GM19099 (cell line): ENCODE data around the gene ZBTB7A.

Experiments used
- POLR2A ChIP-seq: IDR thresholded peaks from 3 replicates; pipeline ENCODE4 v1.6.1; 2011; ENCODE audit warnings: low read depth; ENCODE audit not compliant: insufficient read length; ENCODE audit errors: extremely low read depth

Gene ZBTB7A

DNA sequence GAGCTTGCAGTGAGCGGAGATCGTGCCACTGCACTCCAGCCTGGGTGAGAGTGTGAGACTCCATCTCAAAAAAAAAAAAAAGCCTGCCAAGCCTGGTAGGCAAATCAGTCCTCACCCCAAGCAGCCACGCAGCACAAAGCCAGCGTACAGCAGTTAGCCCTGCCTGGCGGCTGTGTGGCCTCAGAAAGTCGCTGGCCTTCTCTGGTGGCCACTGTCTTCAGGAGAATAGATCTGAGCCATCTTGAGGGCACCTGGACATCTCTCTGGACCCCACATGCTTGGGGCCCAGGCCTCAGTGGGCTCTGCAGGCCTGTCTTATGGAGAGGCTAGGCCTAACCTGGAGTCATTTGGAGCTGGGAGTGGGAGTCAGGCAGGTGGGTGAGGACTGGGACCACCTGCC lies 36.1 kb downstream of the ZBTB7A start:
- TF ChIP-seq POLR2A, result no peak

DNA sequence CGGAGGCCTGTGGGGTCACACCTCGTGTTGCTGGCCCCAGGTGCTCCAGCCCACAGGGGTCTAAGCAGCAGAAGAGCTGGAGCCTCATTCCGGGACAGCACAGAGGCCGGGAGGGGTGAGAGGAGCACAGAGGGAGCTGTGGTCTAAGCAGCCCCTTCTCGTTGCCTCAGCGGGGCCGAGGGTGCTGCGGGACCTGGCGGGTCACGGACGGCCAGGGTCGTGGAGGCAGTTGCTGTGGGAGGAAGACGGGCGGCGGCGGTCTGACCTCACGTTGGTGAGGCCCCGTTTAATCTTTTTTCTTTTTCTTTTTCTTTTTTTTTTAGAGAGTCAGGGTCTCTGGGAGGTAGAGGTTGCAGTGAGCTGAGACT lies 37.5 kb downstream of the ZBTB7A start:
- TF ChIP-seq POLR2A, result no peak

DNA sequence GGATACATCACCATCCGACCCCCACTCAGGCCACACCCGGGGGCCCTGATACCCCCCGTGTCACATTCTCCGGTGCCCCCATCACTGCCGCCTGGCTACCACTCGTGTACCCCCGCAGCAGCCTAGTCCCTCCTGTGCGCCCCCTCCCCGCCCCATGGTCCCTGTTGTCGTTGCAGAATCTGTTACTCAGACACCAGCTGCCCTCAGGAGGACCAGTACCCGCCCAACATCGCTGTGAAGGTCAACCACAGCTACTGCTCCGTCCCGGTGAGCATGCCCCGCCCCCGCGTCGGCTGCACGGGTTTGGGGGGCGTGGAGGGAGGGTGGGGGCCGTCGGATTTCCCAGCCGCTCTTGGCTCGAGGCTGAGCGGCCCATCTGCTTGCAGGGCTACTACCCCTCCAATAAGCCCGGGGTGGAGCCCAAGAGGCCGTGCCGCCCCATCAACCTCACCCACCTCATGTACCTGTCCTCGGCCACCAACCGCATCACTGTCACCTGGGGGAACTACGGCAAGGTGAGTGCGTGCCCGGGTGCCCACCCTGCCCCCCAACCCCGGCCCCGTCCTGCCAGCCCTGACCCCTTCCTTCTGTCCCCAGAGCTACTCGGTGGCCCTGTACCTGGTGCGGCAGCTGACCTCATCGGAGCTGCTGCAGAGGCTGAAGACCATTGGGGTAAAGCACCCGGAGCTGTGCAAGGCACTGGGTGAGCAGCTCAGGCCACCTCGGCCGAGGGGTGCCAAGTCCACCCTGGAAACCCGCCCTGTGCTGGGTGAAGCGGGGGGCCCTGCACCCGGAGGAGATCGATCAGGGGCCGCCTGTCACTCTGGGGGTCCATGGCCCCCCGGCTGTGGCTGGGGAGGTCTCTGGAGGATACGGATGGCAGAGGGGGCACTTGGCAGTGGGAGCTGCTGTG lies 38.1 kb downstream of the ZBTB7A start:
- no peak for TF ChIP-seq POLR2A

DNA sequence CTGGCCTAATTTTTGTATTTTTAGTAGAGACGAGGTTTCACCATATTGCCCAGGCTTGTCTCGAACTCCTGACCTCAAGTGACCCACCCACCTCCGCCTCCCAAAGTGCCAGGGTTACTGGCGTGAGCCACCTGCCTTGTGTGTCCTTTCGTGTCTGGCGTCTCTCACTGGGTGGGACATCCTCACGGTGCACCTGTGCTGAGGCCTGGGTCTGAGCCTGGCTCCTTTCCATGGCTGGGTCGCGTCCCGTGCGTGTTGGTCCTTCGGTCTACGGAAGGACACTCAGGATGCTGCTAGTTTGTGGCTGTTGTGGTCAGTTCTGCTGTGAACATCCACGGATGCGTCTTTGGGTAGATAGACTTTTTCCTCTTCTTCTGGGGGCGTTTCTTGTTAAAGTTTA lies 39.6 kb downstream of the ZBTB7A start:
- no peak for TF ChIP-seq POLR2A

DNA sequence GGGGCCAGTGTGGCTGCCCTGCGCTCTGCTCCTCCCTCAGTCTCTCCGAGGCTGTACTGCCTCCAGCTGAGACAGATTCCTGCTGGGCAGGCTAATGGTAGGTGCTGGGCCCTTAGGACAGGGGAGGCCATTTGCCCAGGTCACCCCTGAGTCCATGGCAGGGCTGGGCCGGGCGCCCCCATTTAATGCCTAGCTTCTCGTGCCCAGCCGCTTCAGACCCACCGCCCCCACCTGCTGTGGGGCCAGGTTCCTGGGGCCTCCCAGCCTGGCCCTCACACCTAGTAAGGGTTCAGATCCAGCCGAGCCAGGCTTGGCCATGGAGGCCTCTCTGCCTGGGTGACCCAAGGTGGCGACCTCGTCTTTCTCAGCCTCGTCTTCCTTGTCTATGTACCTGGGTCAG lies 41.4 kb downstream of the ZBTB7A start:
- TF ChIP-seq POLR2A, result no peak

DNA sequence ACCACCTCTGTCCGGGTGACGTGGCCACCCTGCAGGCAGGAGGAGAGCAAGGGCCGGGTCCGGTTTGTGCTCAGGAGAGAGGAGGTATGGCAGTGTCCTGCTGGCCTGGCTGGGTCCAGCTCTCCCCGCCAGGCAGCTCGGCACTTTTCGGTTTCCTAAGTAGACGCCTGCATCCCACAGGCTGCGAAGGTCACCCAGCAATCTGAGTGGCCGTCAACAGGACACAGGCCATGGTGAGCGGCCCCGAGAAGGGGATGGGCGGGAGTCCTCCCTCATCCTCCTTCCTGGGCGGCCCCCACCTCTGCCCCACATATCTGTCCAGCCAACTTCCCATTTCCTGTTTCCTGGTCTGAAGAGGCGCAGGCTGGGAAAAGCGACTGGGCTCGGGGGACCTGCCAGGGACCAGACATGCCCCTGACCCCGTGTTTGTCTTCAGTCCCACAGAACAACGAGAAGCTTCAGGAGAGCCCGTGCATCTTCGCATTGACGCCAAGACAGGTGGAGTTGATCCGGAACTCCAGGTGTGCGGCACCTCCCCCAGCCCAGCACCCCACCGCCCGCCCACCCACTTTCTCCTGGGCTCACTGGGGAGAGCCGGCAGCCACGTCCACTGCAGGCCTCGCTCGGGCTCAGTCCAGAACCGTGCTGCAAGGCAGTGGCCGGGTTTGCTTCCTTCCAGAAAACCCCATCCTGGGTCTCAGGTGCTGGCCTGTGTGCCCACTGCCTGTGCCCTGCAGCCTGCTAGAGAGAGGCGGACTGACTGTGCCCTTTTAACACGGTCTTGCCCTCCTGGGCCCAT lies 42.9 kb downstream of the ZBTB7A start:
- no peak for TF ChIP-seq POLR2A

DNA sequence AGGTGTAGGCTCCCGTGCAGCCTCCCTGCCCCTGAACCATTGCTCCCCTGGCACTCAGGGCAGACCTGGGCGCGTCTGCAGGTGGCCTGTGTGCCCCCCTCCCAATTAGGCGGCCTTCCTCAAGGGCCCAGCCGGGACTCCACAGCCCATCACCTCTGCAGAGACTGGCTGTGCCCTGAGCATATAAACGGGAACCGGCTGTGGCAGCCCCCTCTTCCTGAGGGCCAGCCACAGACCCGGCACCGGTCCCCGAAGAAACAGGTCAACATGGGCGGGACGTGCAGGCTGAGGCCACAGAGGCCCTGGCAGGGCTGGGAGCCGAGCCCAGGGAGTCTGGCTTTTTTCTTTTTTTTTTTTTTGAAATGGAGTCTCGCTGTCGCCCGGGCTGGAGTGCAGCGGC lies 47.1 kb downstream of the ZBTB7A start:
- TF ChIP-seq POLR2A, result no peak

DNA sequence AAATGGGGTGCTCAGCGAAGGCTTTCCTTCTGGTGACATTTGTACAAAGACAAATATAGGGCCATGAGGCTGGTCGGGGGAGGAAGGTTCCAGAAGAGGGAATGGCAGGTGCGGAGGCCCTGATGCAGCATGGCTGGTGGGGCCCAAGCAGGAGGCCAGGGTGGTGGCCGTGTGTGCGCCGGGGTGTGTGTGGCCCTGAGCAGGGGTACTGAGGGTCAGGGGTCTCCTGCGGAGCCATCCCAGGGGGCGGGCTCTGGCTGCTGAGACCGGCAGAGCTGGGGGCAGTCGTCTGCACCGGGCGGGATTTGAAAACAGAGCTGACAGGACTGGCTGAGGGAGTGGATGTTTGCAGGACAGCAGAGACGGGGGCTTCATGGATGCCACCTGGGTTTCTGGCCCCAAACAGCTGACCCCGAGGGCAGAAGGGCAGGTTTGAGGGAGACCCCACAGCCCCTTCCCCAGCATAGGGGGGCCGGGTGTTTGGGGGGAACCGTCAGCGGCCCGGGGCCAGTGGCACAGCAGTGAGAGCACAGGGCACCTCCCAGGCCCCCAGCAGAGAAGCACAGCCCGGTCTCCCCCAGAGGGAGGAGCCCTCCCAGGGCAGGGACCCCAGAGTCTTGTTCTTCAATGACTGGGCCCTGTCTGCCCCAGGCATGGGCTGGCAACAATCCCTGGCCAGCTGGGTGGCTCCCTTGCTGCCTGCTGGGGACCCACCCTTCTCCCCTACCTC lies 47.8 kb downstream of the ZBTB7A start:
- no peak for TF ChIP-seq POLR2A

DNA sequence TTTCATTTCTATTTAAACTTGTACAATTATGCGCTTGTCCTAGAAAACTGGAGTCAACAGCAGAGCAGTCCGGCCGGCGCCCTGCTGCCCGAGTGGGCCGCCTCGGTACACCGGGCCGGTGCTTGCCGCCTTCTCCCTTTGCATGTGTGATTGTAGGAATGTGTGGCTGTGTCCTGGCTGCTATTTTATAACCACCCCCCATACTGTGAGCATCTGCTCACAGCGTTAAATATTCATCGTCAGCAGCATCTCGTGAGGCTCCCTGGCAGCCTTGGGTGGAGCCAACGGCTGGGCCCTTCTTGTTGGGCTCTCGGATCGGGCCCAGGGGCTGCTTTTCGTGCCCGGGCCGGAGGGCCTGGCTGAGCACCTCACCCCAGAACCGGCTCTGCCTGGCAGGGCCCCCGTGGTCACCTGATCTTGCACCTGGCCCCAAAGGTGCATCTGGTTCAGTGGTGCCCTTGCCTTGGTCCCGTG lies 48.5 kb downstream of the ZBTB7A start:
- TF ChIP-seq POLR2A, result no peak

DNA sequence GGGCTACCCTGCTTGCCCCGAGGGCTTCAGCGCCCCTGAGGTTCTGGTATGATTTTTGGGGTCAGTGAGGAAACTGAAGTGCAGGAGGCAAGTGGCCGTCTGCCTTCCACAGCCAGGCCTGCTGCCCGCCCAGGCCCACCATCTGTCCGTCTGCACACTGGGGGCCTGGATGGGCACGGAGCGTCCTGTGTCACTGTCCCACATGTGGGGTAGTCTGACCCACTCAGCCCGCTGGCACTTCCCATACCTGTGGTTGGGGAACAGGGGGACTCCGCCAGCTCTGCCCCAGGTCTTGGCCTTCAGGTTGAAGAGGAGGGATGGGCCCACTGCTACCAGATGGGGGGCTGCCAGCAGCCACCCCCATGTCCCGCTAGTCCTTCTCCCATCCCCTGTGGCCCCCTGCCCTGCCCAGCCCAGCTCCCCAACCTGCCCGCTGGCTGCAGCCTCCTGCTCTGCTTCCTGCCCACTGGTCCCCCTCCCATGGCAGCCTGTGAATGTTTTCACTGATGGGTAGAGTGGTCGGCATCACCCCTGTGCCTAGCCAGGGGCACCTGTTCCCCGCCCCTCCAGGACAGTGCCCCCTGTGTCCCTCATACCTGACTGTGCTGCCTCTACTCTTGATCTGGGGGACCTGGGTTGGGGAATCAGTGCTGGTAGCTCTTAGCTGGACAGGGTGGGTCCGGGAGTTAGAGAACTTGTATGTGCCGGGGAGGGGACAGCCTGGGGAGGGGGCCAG lies 49.6 kb downstream of the ZBTB7A start:
- no peak for TF ChIP-seq POLR2A

DNA sequence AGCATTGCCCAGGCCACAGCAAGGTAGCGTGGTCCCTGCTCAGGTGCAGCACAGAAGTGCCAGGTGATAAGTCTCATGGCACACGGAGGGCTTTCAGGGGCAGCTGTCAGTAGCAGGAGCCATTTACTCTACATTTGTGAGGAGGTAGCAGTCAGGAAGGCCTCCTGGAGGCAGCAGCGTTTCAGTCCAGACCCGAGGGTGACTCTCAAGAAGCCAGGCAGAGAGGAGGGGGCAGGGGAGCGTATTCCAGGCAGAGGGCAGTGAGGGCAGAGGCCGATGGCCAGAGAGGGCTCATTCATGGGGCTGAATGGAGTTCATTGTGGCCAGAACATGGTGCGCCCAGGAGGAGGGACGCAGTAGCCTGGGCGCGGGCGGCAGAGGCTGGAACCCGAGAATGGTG lies 50.2 kb downstream of the ZBTB7A start:
- no peak for TF ChIP-seq POLR2A

DNA sequence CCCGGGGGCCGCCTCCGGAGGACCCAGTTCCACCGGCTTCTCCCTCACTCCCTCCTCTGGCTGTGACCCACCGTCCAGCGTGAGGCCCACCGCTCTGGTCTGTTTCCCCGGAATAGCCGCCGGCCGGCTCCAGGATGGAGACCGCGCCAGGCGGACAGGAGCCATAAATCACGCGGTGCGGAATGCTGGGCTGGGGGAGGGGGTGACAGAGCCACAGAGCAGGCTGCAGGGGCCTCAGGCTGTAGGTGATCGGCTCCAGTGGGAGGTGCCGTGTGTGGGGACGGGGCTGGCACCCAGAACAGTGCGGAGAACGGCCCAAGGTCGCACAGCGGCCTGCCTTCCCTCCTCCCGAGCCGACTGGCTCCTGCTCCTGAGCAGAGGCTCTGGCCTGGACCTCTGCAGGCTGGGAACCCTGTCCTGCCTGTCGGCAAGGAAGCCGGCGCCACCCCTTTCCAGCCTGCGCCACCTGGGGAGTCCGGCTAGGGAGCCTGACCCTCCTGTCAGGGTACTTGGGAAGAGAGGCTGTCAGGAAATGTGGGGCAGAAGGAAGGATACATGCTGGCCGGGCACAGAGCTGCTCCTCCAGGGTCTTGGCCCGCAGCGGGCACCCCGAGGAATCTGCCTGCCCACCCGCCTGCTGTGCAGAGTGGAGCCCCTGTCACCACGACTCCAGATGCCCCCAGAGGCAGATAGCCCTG lies 50.8 kb downstream of the ZBTB7A start:
- no peak for TF ChIP-seq POLR2A

DNA sequence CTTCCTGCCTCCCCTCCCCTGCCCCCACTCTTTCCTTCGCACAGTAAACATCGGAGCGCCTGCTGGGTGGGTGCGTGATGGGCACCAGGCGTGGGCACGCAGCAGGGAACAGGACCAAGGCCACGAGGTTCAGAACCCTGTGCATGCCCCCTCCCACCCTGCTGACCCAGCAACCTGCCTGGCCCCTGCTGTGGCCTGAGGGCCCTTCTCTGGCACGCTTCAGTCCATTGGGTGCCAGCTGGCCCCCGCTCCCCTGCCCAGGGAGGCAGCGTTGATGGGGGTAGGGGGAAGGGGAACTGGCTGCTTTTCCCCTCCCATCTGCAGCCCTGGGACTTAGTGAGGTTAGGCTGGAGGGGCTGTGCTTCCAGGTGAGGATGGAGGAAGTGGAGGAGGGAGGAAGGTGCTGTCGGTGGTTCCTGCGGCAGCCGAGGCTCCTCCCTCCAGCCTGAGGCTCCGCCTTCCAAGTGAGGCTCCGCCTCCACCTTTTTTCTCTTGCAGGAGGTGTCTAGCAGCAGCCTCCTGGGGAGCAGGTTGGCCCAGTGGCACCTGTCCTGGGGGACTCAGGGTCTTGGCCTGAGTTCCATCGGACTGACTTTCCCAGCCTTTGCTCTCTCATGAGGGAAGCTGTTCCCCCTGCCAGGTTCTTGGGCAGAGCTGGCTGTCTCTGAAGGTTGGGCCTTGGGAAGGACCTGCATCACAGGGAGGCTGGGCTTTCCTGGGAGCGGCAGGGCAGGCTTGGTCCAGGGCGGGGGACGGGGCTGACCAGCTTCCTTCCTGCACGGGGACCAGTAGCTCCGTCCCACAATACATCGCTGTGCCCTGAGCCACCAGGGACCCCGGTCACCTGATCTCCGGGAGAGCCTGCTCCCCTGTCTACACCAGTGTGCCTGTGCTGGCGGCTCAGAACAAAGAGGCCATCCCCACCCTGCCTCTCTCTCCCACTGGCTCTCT lies 51.9 kb downstream of the ZBTB7A start:
- TF ChIP-seq POLR2A, result no peak

DNA sequence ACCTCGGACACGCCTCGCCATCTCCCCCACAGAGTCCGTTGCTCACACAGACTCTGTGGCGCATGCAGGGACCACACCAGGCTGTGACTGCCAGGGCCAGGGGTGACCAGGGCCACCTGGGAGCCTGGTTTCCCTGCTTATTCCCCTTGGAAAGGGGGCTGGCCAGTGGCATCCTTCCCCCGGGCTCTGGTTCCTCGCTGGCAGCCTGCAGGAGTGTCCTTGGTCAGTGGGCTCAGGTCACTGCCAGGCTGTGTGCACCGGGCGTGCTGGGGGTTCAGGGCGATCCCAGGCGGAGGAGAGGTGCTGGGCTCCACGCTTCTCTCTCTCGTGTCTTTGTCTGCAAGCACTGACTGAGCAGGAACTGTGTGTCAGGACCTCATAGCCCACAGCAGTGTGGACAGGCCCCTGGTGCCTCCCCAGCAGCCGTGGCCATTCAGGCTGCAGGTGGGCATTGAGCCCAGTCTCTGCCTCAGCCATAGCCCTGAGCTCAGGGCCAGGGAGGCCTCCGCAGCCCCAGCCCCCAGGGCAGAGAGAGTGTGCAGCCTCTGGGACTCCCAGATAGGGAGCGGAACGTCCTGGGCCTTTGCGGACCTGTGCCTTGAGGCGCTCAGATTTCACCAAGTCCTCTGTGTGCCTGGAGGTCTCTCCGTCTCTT lies 52.7 kb downstream of the ZBTB7A start:
- no peak for TF ChIP-seq POLR2A
